ENCODE data around the gene PPM1D.
A peak's percentile ranks its signal among the peaks of the same experiment; 100 is the strongest.
"Not testable (repeated sequence)": the region's sequence is repeated elsewhere in the genome, so short reads cannot be mapped to it uniquely, and the experiment has no call there.

Gene PPM1D

GRCh38 chr17:60594734-60595133 lies 5.3 kb upstream of the PPM1D start:
- no peak for DNase-seq

GRCh38 chr17:60597297-60597696 lies 2.7 kb upstream of the PPM1D start:
- DNase-seq: no peak

- peak; percentile 54 for DNase-seq
Observed at GRCh38 chr17:60598001-60598736, 1.8 kb upstream of the PPM1D start.

GRCh38 chr17:60599220-60599619 lies 773 bp upstream of the PPM1D start:
- DNase-seq: no peak

- DNase-seq: peak; percentile 60
Observed at GRCh38 chr17:60600490-60601446, 775 bp downstream of the PPM1D start.

- peak; percentile 87 for DNase-seq
Observed at GRCh38 chr17:60601447-60602384, 1.7 kb downstream of the PPM1D start.

- no peak for DNase-seq
Observed at GRCh38 chr17:60602385-60602742, 2.4 kb downstream of the PPM1D start.

- DNase-seq: no peak
Observed at GRCh38 chr17:60602871-60603270, 2.9 kb downstream of the PPM1D start.

- DNase-seq: not testable (repeated sequence)
Observed at GRCh38 chr17:60603477-60603876, 3.5 kb downstream of the PPM1D start.

GRCh38 chr17:60604686-60605334 lies 4.8 kb downstream of the PPM1D start:
- no peak for DNase-seq

- DNase-seq: no peak
Observed at GRCh38 chr17:60606036-60606435, 6.0 kb downstream of the PPM1D start.

- no peak for DNase-seq
Observed at GRCh38 chr17:60610473-60610872, 10.5 kb downstream of the PPM1D start.

GRCh38 chr17:60611321-60611720 lies 11.3 kb downstream of the PPM1D start:
- not testable (repeated sequence) for DNase-seq

- DNase-seq: no peak
Observed at GRCh38 chr17:60613325-60613724, 13.3 kb downstream of the PPM1D start.

- not testable (repeated sequence) for DNase-seq
Observed at GRCh38 chr17:60613796-60614195, 13.8 kb downstream of the PPM1D start.

GRCh38 chr17:60614247-60614646 lies 14.3 kb downstream of the PPM1D start:
- DNase-seq: not testable (repeated sequence)

- no peak for DNase-seq
Observed at GRCh38 chr17:60615108-60615507, 15.1 kb downstream of the PPM1D start.

- DNase-seq: no peak
Observed at GRCh38 chr17:60615840-60616239, 15.8 kb downstream of the PPM1D start.

GRCh38 chr17:60618080-60618479 lies 18.1 kb downstream of the PPM1D start:
- DNase-seq: no peak

GRCh38 chr17:60618854-60619526 lies 19.0 kb downstream of the PPM1D start:
- DNase-seq: no peak

GRCh38 chr17:60622961-60623360 lies 23.0 kb downstream of the PPM1D start:
- DNase-seq: no peak

- no peak for DNase-seq
Observed at GRCh38 chr17:60623415-60623814, 23.4 kb downstream of the PPM1D start.

Measured in NCI-H2227 treated with DMSO at 0.1 percent for 48 hours (cell line).